ENCODE data around the gene HMGN1.

HMGN1 gene

GRCh38 chr21:39313571-39314142 lies 35.2 kb downstream of the HMGN1 start, which contains the start of gene BRWD1:
Gene BRWD1, minus strand, starts transcription at chr21:39313632. Its CDS starts 141 bp downstream, at chr21:39313491.
- peak within 1 kb of the TSS; percentile 75 for H3K4me3 ChIP-seq (ENCODE audit: low read depth, low read length)
- TF ChIP-seq CTCF (IDR thresholded peaks at IDR 0.05; ENCODE audit: low read depth, low read length) = 0 out of 2 replicates have a peak, but pooled peaks have one; percentile 18

DNA sequence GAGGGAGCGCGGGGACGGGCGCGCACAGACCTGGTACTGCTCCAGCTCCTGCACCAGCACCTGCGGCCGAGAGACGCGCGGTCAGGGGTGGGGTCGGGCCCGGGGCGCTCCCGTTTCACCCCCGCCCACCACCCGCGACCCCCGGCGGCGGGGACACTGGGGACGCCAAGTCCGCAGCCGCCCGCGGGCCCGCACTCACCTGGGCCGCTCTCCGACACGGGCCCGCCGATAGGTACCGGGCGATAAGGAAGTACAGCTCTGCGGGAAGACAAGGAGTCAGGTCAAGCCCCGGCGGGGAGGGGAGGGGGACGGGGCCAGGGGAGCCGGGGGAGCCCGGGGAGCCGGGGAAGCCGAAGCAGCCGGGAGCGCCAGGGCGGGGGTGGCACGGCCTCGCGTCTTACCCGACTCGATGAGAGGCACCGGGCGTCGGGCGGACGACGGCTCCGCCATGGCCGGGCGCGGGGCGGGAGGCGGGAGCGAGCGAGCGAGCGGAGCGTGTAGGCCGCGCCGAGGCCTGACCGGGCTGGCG lies 35.8 kb downstream of the HMGN1 start:
- H3K4me3 ChIP-seq (ENCODE audit: low read depth, low read length) = peak overlapping the region; percentile 75
- TF ChIP-seq CTCF (IDR thresholded peaks at IDR 0.05; ENCODE audit: low read depth, low read length) = no peak

- peak overlapping the region; percentile 75 for H3K4me3 ChIP-seq (ENCODE audit: low read depth, low read length)
- TF ChIP-seq CTCF (IDR thresholded peaks at IDR 0.05; ENCODE audit: low read depth, low read length) = no peak
Observed at GRCh38 chr21:39312112-39313041, 36.5 kb downstream of the HMGN1 start.

- no peak for TF ChIP-seq CTCF (IDR thresholded peaks at IDR 0.05; ENCODE audit: low read depth, low read length)
- H3K4me3 ChIP-seq (ENCODE audit: low read depth, low read length) = no peak overlapping the region
Observed at GRCh38 chr21:39311164-39311563, 37.7 kb downstream of the HMGN1 start.

DNA sequence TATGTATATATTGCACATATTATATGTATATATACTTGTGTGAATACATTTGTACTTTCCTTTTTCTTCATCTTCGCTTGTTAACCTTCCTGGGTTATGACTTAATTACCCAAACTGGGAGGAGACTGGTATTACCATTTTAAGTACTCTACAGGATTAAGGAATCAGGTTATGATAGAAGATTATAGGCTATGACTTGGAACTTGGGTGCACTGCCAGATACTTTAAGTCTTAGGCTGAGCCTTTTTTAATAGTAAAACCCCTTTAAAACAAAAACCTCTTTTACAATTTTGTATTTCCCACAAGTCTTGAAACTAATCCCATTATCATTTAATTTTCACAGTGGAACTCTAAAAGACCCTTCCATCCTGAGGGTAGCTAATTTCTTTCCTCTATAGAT lies 41.4 kb downstream of the HMGN1 start:
- TF ChIP-seq CTCF (IDR thresholded peaks at IDR 0.05; ENCODE audit: low read depth, low read length) = no peak
- no peak overlapping the region for H3K4me3 ChIP-seq (ENCODE audit: low read depth, low read length)

- TF ChIP-seq CTCF (IDR thresholded peaks at IDR 0.05; ENCODE audit: low read depth, low read length) = no peak
- H3K4me3 ChIP-seq (ENCODE audit: low read depth, low read length) = no peak overlapping the region
Observed at GRCh38 chr21:39300587-39300986, 48.3 kb downstream of the HMGN1 start.

GRCh38 chr21:39296891-39297290 lies 52.0 kb downstream of the HMGN1 start:
- no peak overlapping the region for H3K4me3 ChIP-seq (ENCODE audit: low read depth, low read length)
- no peak for TF ChIP-seq CTCF (IDR thresholded peaks at IDR 0.05; ENCODE audit: low read depth, low read length)
